Trophoblast cell (in vitro differentiated cells and primary cell): ENCODE measurements around the gene UMPS.
A peak's percentile ranks its signal among the peaks of the same experiment; 100 is the strongest.

ENCODE experiments used
- DNase-seq, 2 donors: peaks; one replicate each; pipeline ENCODE4 v3.0.0-alpha.2; 2016
- H2AFZ ChIP-seq: 2 replicates; pipeline ENCODE4 v1.6.1; 2013; ENCODE audit warnings: low read length, moderate library complexity, mild to moderate bottlenecking; ENCODE audit not compliant: insufficient read depth, poor library complexity
- H2AK5ac ChIP-seq: 2 replicates; pipeline ENCODE4 v1.6.1; 2013; ENCODE audit warnings: mild to moderate bottlenecking, low read length
- H2BK120ac ChIP-seq: 2 replicates; pipeline ENCODE4 v1.6.1; 2013; ENCODE audit warnings: low read length, mild to moderate bottlenecking, moderate library complexity; ENCODE audit not compliant: insufficient read depth, poor library complexity
- H2BK12ac ChIP-seq: 2 replicates; pipeline ENCODE4 v1.6.1; 2013; ENCODE audit warnings: mild to moderate bottlenecking, low read length, moderate library complexity
- H2BK5ac ChIP-seq: 2 replicates; pipeline ENCODE4 v1.6.1; 2013; ENCODE audit warnings: low read length, low read depth, moderate library complexity, mild to moderate bottlenecking; ENCODE audit not compliant: poor library complexity
- H3K14ac ChIP-seq: 2 replicates; pipeline ENCODE4 v1.6.1; 2013; ENCODE audit warnings: mild to moderate bottlenecking, low read length
- H3K18ac ChIP-seq: 2 replicates; pipeline ENCODE4 v1.6.1; 2013; ENCODE audit warnings: mild to moderate bottlenecking, low read length
- H3K23ac ChIP-seq: 2 replicates; pipeline ENCODE4 v1.6.1; 2013; ENCODE audit warnings: low read length
- H3K27ac ChIP-seq: 2 replicates; pipeline ENCODE4 v1.5.1; 2013; ENCODE audit warnings: low read depth, mild to moderate bottlenecking, inconsistent platforms, low read length, moderate library complexity
- H3K27me3 ChIP-seq: 2 replicates; pipeline ENCODE4 v1.6.1; 2013; ENCODE audit warnings: inconsistent platforms, mild to moderate bottlenecking, low read length, moderate library complexity; ENCODE audit not compliant: insufficient read depth
- H3K36me3 ChIP-seq, 2 experiments: 1 replicate in 1 of 2; 2 replicates in 1 of 2; pipeline ENCODE4 v1.6.1; 2013; ENCODE audit warnings: low read length in 2 of 2, mild to moderate bottlenecking in 2 of 2, moderate library complexity in 1 of 2; ENCODE audit not compliant: insufficient read depth in 2 of 2, control insufficient read depth in 1 of 2
- H3K4ac ChIP-seq: 2 replicates; pipeline ENCODE4 v1.6.1; 2013; ENCODE audit warnings: low read depth, mild to moderate bottlenecking, low read length, moderate library complexity
- H3K4me1 ChIP-seq, 2 experiments: 1 replicate in 1 of 2; 2 replicates in 1 of 2; pipeline ENCODE4 v1.6.1; 2013; ENCODE audit warnings: low read length in 2 of 2, mild to moderate bottlenecking in 2 of 2, moderate library complexity in 1 of 2; ENCODE audit not compliant: insufficient read depth in 2 of 2, control insufficient read depth in 1 of 2
- H3K4me2 ChIP-seq: 2 replicates; pipeline ENCODE4 v1.6.1; 2013; ENCODE audit warnings: inconsistent platforms, mild to moderate bottlenecking, low read length, moderate library complexity
- H3K4me3 ChIP-seq: 2 replicates; pipeline ENCODE4 v1.5.1; 2013; ENCODE audit warnings: mild to moderate bottlenecking, low read depth, low read length, inconsistent platforms
- H3K79me1 ChIP-seq: one replicate; pipeline ENCODE4 v1.6.1; 2013; ENCODE audit warnings: low read length
- H3K79me2 ChIP-seq: 2 replicates; pipeline ENCODE4 v1.6.1; 2013; ENCODE audit warnings: low read length, mild to moderate bottlenecking; ENCODE audit not compliant: control insufficient read depth, insufficient read depth, poor library complexity
- H3K9ac ChIP-seq: 2 replicates; pipeline ENCODE4 v1.6.1; 2013; ENCODE audit warnings: mild to moderate bottlenecking, low read length
- H3K9me3 ChIP-seq: 2 replicates; pipeline ENCODE4 v1.6.1; 2013; ENCODE audit warnings: low read depth, mild to moderate bottlenecking, control low read depth, inconsistent platforms, low read length; ENCODE audit not compliant: insufficient read depth
- H4K12ac ChIP-seq: 2 replicates; pipeline ENCODE4 v1.6.1; 2013; ENCODE audit warnings: low read depth, mild to moderate bottlenecking, low read length, moderate library complexity
- H4K8ac ChIP-seq: 2 replicates; pipeline ENCODE4 v1.6.1; 2013; ENCODE audit warnings: low read depth, mild to moderate bottlenecking, low read length, moderate library complexity
- H4K91ac ChIP-seq: one replicate; pipeline ENCODE4 v1.6.1; 2013; ENCODE audit warnings: low read depth, mild to moderate bottlenecking, low read length, moderate library complexity
- WGBS: extraction: QIAGEN DNeasy Blood & Tissue Kit; methylation state at CpG from one replicate; pipeline ENCODE4 v1.1.7; 2013; ENCODE audit warnings: missing lambda C conversion rate; ENCODE audit not compliant: insufficient read length, insufficient coverage; ENCODE audit errors: extremely low coverage; 5-methylcytosine and 5-hydroxymethylcytosine counted together

The UMPS gene

GRCh38 chr3:124730941-124731297 lies 667 bp downstream of the UMPS start:
- Histone ChIP-seq H3K4me3 (peak overlapping the region; percentile 88), H3K9ac (no peak overlapping the region), H2AK5ac (no peak overlapping the region), H4K8ac (peak overlapping the region; percentile 83), H2BK5ac (no peak overlapping the region), H3K4ac (peak overlapping the region; percentile 64), H3K36me3 (peaks cover 9 to 10% of the 10 kb centered on the region in 2 experiments), H2BK12ac (no peak overlapping the region), H4K91ac (peak overlapping the region; percentile 11), H2AFZ (no peak overlapping the region), H3K4me1 (peaks cover 2 to 3% of the 10 kb centered on the region in 2 experiments), H3K23ac (no peak overlapping the region), H3K79me1 (peaks cover 4% of the 10 kb centered on the region), H3K79me2 (peaks cover 4% of the 10 kb centered on the region), H3K4me2 (peak overlapping the region; percentile 75), H2BK120ac (no peak overlapping the region), H3K27ac (no peak overlapping the region), H3K18ac (peak overlapping the region; percentile 19), H3K27me3 (no peaks in the 10 kb centered on the region), H3K9me3 (no peaks in the 10 kb centered on the region), H4K12ac (no peak overlapping the region), H3K14ac (peak overlapping the region; percentile 89)
- no CpG with 5 or more reads among the region's 13 CpGs for WGBS
- DNase-seq, result no peak

DNA sequence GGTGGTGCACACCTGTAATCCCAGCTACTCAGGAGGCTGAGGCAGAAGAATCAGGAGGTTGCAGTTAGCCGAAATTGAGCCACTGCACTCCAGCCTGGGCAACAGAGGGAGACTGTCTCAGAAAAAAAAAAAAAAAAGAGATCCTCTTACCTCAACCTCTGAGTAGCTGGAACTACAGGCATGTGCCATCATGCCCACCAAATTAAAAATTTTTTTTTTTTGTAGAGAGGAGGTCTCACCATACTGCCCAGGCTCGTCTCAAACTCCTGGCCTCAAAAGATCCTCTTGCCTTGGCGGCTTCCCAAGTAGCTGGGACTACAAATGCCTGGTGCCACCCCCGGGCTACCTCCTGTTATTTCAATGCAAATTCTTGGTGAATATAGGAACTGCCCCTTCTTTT lies 1.5 kb downstream of the UMPS start:
- Histone ChIP-seq H2AK5ac (no peak overlapping the region), H3K36me3 (peaks cover 9 to 12% of the 10 kb centered on the region in 2 experiments), H2BK120ac (no peak overlapping the region), H2BK12ac (no peak overlapping the region), H3K4me3 (no peak overlapping the region), H3K79me2 (peaks cover 4% of the 10 kb centered on the region), H3K18ac (no peak overlapping the region), H3K4me2 (no peak overlapping the region), H3K79me1 (peaks cover 4% of the 10 kb centered on the region), H3K9ac (no peak overlapping the region), H3K4me1 (peaks cover 2 to 3% of the 10 kb centered on the region in 2 experiments), H2BK5ac (no peak overlapping the region), H2AFZ (no peak overlapping the region), H3K23ac (no peak overlapping the region), H3K4ac (peak overlapping the region; percentile 69), H4K12ac (no peak overlapping the region), H3K27ac (no peak overlapping the region), H4K8ac (no peak overlapping the region), H4K91ac (no peak overlapping the region), H3K14ac (no peak overlapping the region), H3K27me3 (no peaks in the 10 kb centered on the region), H3K9me3 (no peaks in the 10 kb centered on the region)
- DNase-seq, result no peak
- no CpG with 5 or more reads among the region's 4 CpGs for WGBS

DNA sequence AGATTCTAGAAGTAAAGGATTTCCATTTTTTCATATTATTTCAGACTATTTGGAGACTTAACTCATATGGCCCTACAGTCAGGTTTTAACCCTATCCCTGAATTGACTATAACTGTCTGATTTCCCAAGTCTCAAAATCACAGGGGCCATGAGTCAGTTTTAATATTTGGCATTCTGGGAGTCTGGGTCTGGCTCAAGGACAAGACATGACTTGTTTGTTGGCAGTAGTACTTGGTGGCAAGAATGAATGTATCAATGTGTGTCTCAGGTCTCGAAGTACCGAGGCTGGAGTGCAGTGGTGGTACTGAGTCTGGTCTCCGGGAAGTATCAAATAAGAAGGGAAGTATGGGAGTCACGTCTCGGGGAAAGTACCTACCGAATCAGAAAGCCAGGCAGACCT lies 10.8 kb downstream of the UMPS start:
- Histone ChIP-seq H3K36me3 (peaks cover 25 to 41% of the 10 kb centered on the region in 2 experiments), H3K4me3 (no peak overlapping the region), H3K9me3 (no peaks in the 10 kb centered on the region), H4K8ac (no peak overlapping the region), H3K9ac (no peak overlapping the region), H3K4ac (no peak overlapping the region), H3K79me1 (no peaks in the 10 kb centered on the region), H3K14ac (no peak overlapping the region), H3K23ac (no peak overlapping the region), H4K12ac (no peak overlapping the region), H3K79me2 (no peaks in the 10 kb centered on the region), H2AK5ac (no peak overlapping the region), H2BK12ac (no peak overlapping the region), H3K4me1 (peaks cover 0 to 4% of the 10 kb centered on the region in 2 experiments), H3K18ac (no peak overlapping the region), H4K91ac (no peak overlapping the region), H3K4me2 (no peak overlapping the region), H2BK120ac (no peak overlapping the region), H3K27me3 (no peaks in the 10 kb centered on the region), H3K27ac (no peak overlapping the region), H2AFZ (no peak overlapping the region), H2BK5ac (no peak overlapping the region)
- DNase-seq, result no peak
- WGBS, result no CpG with 5 or more reads among the region's 6 CpGs

DNA sequence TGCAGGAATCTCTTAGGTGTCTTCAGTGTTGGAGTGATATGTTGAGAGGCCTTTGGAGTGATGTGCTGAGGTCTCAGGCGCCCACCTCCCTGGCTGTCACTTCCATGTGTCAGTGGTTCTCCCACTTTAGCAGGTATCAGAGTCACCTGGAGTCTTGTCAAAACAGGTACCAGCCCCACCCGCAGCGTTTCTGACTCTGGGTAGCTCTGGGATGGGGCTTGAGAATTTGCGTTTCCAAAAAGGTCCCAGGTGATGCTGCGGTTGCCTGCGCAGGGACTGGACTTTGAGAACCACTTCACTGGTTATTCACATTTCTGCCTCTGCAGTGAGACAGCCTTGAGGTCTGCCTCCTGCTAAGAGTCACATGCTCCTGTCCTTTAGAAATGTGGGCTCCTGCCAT lies 15.5 kb downstream of the UMPS start:
- no peak overlapping the region for H2BK12ac ChIP-seq
- peaks cover 23 to 38% of the 10 kb centered on the region in 2 experiments for H3K36me3 ChIP-seq
- no peak overlapping the region for H4K91ac ChIP-seq
- no peak overlapping the region for H2BK5ac ChIP-seq
- peaks cover 0 to 4% of the 10 kb centered on the region in 2 experiments for H3K4me1 ChIP-seq
- no peak overlapping the region for H3K27ac ChIP-seq
- no peaks in the 10 kb centered on the region for H3K79me1 ChIP-seq
- no peak overlapping the region for H3K4me2 ChIP-seq
- no peak overlapping the region for H2AFZ ChIP-seq
- H3K79me2 ChIP-seq, result no peaks in the 10 kb centered on the region
- H4K8ac ChIP-seq, result no peak overlapping the region
- no peak overlapping the region for H3K4ac ChIP-seq
- H3K9me3 ChIP-seq, result no peaks in the 10 kb centered on the region
- H4K12ac ChIP-seq, result no peak overlapping the region
- H3K14ac ChIP-seq, result no peak overlapping the region
- peak in 1 of 2 donors; percentile 16 for DNase-seq
- H3K27me3 ChIP-seq, result no peaks in the 10 kb centered on the region
- no peak overlapping the region for H2AK5ac ChIP-seq
- no peak overlapping the region for H3K4me3 ChIP-seq
- H3K18ac ChIP-seq, result no peak overlapping the region
- H2BK120ac ChIP-seq, result no peak overlapping the region
- no peak overlapping the region for H3K9ac ChIP-seq
- no peak overlapping the region for H3K23ac ChIP-seq
- WGBS, result no CpG with 5 or more reads among the region's 6 CpGs
